Neural cell (in vitro differentiated cells): ENCODE data around the gene NCKAP5. TPM values are rescaled to one million over a fixed set of nuclear protein-coding genes. Genes with fewer than 3 reads are reported as not detected.

Source experiments
- H2AFZ ChIP-seq: fragments of 200-600, 300-800 bp; sonication (generic), shearing (Covaris generic); 2 replicates; pipeline ENCODE4 v1.6.0; 2014; ENCODE audit warnings: low read depth, mild to moderate bottlenecking, antibody characterized with exemption, low read length, moderate library complexity
- H3F3A ChIP-seq: fragments of 200-600 bp; shearing (Covaris generic); 2 replicates; pipeline ENCODE4 v1.6.1; 2016; ENCODE audit warnings: mild to moderate bottlenecking, moderate library complexity, mixed read lengths, antibody characterized with exemption, low read length; ENCODE audit not compliant: insufficient read depth, poor library complexity, severe bottlenecking
- H3K27ac ChIP-seq: fragments of 200-600, 300-800 bp; sonication (generic), shearing (Covaris generic); 2 replicates; pipeline ENCODE4 v1.5.1; 2014; ENCODE audit warnings: mild to moderate bottlenecking, low read length, moderate library complexity
- H3K27me3 ChIP-seq: fragments of 300-800, 200-600 bp; sonication (generic), shearing (Covaris generic); 2 replicates; pipeline ENCODE4 v1.6.0; 2014; ENCODE audit warnings: mild to moderate bottlenecking, low read depth, low read length, moderate library complexity; ENCODE audit not compliant: insufficient read depth
- H3K36me3 ChIP-seq: fragments of 300-800, 200-600 bp; sonication (generic), shearing (Covaris generic); 2 replicates; pipeline ENCODE4 v1.5.1; 2014; ENCODE audit warnings: mild to moderate bottlenecking, antibody characterized with exemption, low read length, moderate library complexity; ENCODE audit not compliant: insufficient read depth
- H3K4me2 ChIP-seq: fragments of 300-800, 200-600 bp; sonication (generic), shearing (Covaris generic); 2 replicates; pipeline ENCODE4 v1.6.0; 2014; ENCODE audit warnings: mild to moderate bottlenecking, low read length
- H3K4me3 ChIP-seq: fragments of 300-800, 200-600 bp; sonication (generic), shearing (Covaris generic); 2 replicates; pipeline ENCODE4 v1.5.1; 2014; ENCODE audit warnings: mild to moderate bottlenecking, low read length, moderate library complexity
- H3K79me2 ChIP-seq: fragments of 200-600 bp; shearing (Covaris generic); replicated peaks from 2 replicates; pipeline ENCODE4 v1.6.0; 2014; ENCODE audit warnings: mild to moderate bottlenecking, low read length, moderate library complexity; ENCODE audit not compliant: insufficient read depth
- H3K9ac ChIP-seq: fragments of 300-800, 200-600 bp; sonication (generic), shearing (Covaris generic); 2 replicates; pipeline ENCODE4 v1.6.1; 2016; ENCODE audit warnings: mild to moderate bottlenecking, low read length, mixed read lengths
- H3K9me2 ChIP-seq: fragments of 200-600 bp; shearing (Covaris generic); 2 replicates; pipeline ENCODE4 v1.6.1; 2016; ENCODE audit warnings: mild to moderate bottlenecking, low read length, mixed read lengths; ENCODE audit not compliant: insufficient read depth
- H3K9me3 ChIP-seq: fragments of 200-600, 300-800 bp; sonication (generic), shearing (Covaris generic); 2 replicates; pipeline ENCODE4 v1.6.1; 2016; ENCODE audit warnings: mild to moderate bottlenecking, mixed run types, low read length, moderate library complexity, mixed read lengths
- H4K20me1 ChIP-seq: fragments of 200-600 bp; shearing (Covaris generic); 2 replicates; pipeline ENCODE4 v1.6.1; 2016; ENCODE audit warnings: mild to moderate bottlenecking, mixed run types; ENCODE audit not compliant: insufficient read depth
- EP300 ChIP-seq: fragments of 450-650 bp; conservative IDR thresholded peaks from 2 replicates; pipeline ENCODE4 v1.6.1; 2014; ENCODE audit warnings: antibody characterized with exemption, mild to moderate bottlenecking, moderate library complexity; ENCODE audit not compliant: poor library complexity, severe bottlenecking
- EZH2 ChIP-seq: fragments of 200-600, 300-800 bp; shearing (Covaris generic), sonication (generic); IDR thresholded peaks from 2 replicates; pipeline ENCODE4 v1.6.1; 2014; ENCODE audit warnings: antibody characterized with exemption, low read length, borderline replicate concordance, mild to moderate bottlenecking; ENCODE audit not compliant: insufficient read depth, poor library complexity, severe bottlenecking
- MXI1 ChIP-seq: fragments of 450-650 bp; conservative IDR thresholded peaks from 2 replicates; pipeline ENCODE4 v1.6.1; 2014; ENCODE audit warnings: antibody characterized with exemption, mild to moderate bottlenecking; ENCODE audit not compliant: poor library complexity, severe bottlenecking
- POLR2AphosphoS5 ChIP-seq: IDR thresholded peaks from 2 replicates; pipeline ENCODE4 v1.6.1; 2012
- RAD21 ChIP-seq: fragments of 450-650 bp; conservative IDR thresholded peaks from 2 replicates; pipeline ENCODE4 v1.6.1; 2014; ENCODE audit warnings: antibody characterized with exemption, mild to moderate bottlenecking, moderate library complexity
- SMC3 ChIP-seq: fragments of 450-650 bp; conservative IDR thresholded peaks from 2 replicates; pipeline ENCODE4 v1.6.1; 2014; ENCODE audit warnings: antibody characterized with exemption, mild to moderate bottlenecking, moderate library complexity; ENCODE audit not compliant: poor library complexity
- TAF1 ChIP-seq: IDR thresholded peaks from 2 replicates; pipeline ENCODE4 v1.6.1; 2012; ENCODE audit warnings: low read depth
- polyA plus RNA-seq: library from polyadenylated mRNA; depleted of rRNA; stranded (reverse); fragments of >200 nt; gene quantifications from 2 replicates; pipeline ENCODE4 v1.2.3, GENCODE V29; 2014
- TF ChIP-seq, protein P1 (sequence below): fragments of 450-650 bp; IDR thresholded peaks from 2 replicates; pipeline ENCODE4 v1.5.1; 2014; ENCODE audit warnings: antibody characterized with exemption, mild to moderate bottlenecking, moderate library complexity; ENCODE audit not compliant: poor library complexity, severe bottlenecking
- TF ChIP-seq, protein P2 (sequence below): IDR thresholded peaks from 2 replicates; pipeline ENCODE4 v1.6.1; 2012; ENCODE audit warnings: borderline replicate concordance

Gene NCKAP5
- polyA plus RNA-seq, 1 donor from 2014 or later: 2.4 TPM

DNA sequence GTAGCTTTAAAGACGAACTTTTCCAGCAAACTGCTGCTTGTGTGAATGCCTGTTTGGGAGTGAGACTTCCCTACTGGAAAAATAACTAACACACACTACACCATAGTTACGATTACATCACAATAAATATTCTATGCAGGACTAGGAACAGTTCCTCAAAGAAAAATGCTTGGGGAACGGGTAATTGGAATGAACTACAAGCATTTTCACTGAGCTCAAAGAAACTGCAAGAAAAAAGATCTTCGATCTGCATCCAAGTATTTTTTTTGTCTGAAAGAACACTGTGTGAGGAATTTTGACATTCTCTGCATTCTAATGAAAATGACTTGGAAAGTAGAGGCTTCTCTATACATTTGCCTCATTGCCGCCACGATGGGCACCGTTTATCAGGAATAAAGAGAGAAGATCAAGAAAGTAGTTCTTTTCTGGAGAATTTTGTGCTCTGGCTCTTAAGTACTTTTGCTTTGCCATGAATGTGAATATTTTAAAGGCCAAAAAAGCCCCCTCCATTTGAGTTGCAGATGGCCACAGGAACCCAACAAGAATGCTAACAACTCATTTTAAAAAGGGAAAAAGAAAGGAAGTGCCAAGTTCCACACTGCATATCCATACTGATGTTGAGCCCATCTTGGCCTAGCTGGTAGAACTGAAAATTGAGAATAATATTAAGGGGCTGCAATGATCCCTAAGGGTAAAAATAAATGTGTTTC lies 911.8 kb downstream of the NCKAP5 start:
- H3K9me2 ChIP-seq: no peaks in the 10 kb centered on the region
- no peak overlapping the region for H3K4me2 ChIP-seq
- H3K9me3 ChIP-seq: no peaks in the 10 kb centered on the region
- H3F3A ChIP-seq: peaks cover 3% of the 10 kb centered on the region
- TF ChIP-seq, protein P1, sequence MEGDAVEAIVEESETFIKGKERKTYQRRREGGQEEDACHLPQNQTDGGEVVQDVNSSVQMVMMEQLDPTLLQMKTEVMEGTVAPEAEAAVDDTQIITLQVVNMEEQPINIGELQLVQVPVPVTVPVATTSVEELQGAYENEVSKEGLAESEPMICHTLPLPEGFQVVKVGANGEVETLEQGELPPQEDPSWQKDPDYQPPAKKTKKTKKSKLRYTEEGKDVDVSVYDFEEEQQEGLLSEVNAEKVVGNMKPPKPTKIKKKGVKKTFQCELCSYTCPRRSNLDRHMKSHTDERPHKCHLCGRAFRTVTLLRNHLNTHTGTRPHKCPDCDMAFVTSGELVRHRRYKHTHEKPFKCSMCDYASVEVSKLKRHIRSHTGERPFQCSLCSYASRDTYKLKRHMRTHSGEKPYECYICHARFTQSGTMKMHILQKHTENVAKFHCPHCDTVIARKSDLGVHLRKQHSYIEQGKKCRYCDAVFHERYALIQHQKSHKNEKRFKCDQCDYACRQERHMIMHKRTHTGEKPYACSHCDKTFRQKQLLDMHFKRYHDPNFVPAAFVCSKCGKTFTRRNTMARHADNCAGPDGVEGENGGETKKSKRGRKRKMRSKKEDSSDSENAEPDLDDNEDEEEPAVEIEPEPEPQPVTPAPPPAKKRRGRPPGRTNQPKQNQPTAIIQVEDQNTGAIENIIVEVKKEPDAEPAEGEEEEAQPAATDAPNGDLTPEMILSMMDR: no peak
- TF ChIP-seq EP300 (no peak), TAF1 (no peak), SMC3 (no peak), MXI1 (no peak), EZH2 (no peak), POLR2AphosphoS5 (no peak), RAD21 (no peak)
- TF ChIP-seq, protein P2, sequence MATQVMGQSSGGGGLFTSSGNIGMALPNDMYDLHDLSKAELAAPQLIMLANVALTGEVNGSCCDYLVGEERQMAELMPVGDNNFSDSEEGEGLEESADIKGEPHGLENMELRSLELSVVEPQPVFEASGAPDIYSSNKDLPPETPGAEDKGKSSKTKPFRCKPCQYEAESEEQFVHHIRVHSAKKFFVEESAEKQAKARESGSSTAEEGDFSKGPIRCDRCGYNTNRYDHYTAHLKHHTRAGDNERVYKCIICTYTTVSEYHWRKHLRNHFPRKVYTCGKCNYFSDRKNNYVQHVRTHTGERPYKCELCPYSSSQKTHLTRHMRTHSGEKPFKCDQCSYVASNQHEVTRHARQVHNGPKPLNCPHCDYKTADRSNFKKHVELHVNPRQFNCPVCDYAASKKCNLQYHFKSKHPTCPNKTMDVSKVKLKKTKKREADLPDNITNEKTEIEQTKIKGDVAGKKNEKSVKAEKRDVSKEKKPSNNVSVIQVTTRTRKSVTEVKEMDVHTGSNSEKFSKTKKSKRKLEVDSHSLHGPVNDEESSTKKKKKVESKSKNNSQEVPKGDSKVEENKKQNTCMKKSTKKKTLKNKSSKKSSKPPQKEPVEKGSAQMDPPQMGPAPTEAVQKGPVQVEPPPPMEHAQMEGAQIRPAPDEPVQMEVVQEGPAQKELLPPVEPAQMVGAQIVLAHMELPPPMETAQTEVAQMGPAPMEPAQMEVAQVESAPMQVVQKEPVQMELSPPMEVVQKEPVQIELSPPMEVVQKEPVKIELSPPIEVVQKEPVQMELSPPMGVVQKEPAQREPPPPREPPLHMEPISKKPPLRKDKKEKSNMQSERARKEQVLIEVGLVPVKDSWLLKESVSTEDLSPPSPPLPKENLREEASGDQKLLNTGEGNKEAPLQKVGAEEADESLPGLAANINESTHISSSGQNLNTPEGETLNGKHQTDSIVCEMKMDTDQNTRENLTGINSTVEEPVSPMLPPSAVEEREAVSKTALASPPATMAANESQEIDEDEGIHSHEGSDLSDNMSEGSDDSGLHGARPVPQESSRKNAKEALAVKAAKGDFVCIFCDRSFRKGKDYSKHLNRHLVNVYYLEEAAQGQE: no peak
- no peaks in the 10 kb centered on the region for H4K20me1 ChIP-seq
- H3K36me3 ChIP-seq: peaks cover 10% of the 10 kb centered on the region
- no peaks in the 10 kb centered on the region for H3K27me3 ChIP-seq
- H3K4me3 ChIP-seq: no peak overlapping the region
- H3K9ac ChIP-seq: no peak overlapping the region
- no peak overlapping the region for H3K27ac ChIP-seq
- no peaks in the 10 kb centered on the region for H3K79me2 ChIP-seq
- H2AFZ ChIP-seq: no peak overlapping the region

DNA sequence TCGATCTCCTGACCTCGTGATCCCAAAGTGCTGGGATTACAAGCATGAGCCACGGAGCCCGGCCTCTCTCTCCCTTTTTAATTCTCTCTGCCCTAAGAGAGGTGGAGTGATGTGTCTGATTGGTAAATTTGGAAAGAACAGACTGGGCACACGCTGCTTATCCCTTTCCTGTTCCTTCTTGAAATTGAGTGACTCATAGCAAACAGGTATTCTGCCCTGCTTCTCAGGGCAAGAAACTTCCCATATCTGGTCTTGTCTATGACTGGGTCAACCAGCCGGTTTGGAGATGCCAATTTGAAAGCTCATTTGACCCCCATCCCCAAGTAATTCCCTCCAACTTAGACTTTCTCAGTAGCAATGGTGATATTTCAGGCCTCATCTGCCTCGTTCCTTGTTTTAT lies 913.3 kb downstream of the NCKAP5 start:
- Histone ChIP-seq H3F3A (peaks cover 3% of the 10 kb centered on the region), H3K27ac (no peak overlapping the region), H3K79me2 (no peaks in the 10 kb centered on the region), H3K9me2 (no peaks in the 10 kb centered on the region), H3K9ac (no peak overlapping the region), H4K20me1 (no peaks in the 10 kb centered on the region), H3K4me3 (no peak overlapping the region), H3K9me3 (no peaks in the 10 kb centered on the region), H2AFZ (no peak overlapping the region), H3K36me3 (peaks cover 10% of the 10 kb centered on the region), H3K4me2 (no peak overlapping the region), H3K27me3 (no peaks in the 10 kb centered on the region)
- TF ChIP-seq POLR2AphosphoS5 (no peak), RAD21 (no peak), TAF1 (no peak), EP300 (no peak), SMC3 (no peak), MXI1 (no peak), EZH2 (no peak)
- TF ChIP-seq, protein P2: no peak
- TF ChIP-seq, protein P1: no peak
